Measurements from ENCODE around the gene PKDREJ.
"Not testable (repeated sequence)": the region's sequence is repeated elsewhere in the genome, so short reads cannot be mapped to it uniquely, and the experiment has no call there.

The PKDREJ gene

GRCh38 chr22:46265627-46266026, 2.5 kb upstream of the PKDREJ start:
- not testable (repeated sequence) for DNase-seq

GRCh38 chr22:46264520-46264919, 1.4 kb upstream of the PKDREJ start:
- DNase-seq: not testable (repeated sequence)

GRCh38 chr22:46262449-46263215, 511 bp downstream of the PKDREJ start:
- no peak for DNase-seq

GRCh38 chr22:46260038-46260437, 3.1 kb downstream of the PKDREJ start:
- DNase-seq: no peak

GRCh38 chr22:46259374-46259773, 3.8 kb downstream of the PKDREJ start:
- DNase-seq: no peak

- DNase-seq: no peak
Measured at GRCh38 chr22:46256358-46256958, 6.7 kb downstream of the PKDREJ start.

- no peak for DNase-seq
Measured at GRCh38 chr22:46251816-46252380, 11.2 kb downstream of the PKDREJ start.

GRCh38 chr22:46251266-46251665, 11.9 kb downstream of the PKDREJ start:
- DNase-seq: no peak

- no peak for DNase-seq
Measured at GRCh38 chr22:46250783-46251125, 12.4 kb downstream of the PKDREJ start.

GRCh38 chr22:46250035-46250782, 12.9 kb downstream of the PKDREJ start, which contains the start of gene CDPF1:
TSS of gene CDPF1 (minus strand) at chr22:46250293. CDS start at chr22:46248284, 2,009 bp downstream.
- DNase-seq: peak; percentile 94

GRCh38 chr22:46247443-46247975, 15.6 kb downstream of the PKDREJ start:
- DNase-seq: no peak

- DNase-seq: no peak
Measured at GRCh38 chr22:46246178-46246577, 17.0 kb downstream of the PKDREJ start.

- DNase-seq: no peak
Measured at GRCh38 chr22:46245511-46245910, 17.6 kb downstream of the PKDREJ start.

- no peak for DNase-seq
Measured at GRCh38 chr22:46244771-46245170, 18.4 kb downstream of the PKDREJ start.

GRCh38 chr22:46242076-46242475, 21.1 kb downstream of the PKDREJ start:
- DNase-seq: no peak

GRCh38 chr22:46241396-46242007, 21.6 kb downstream of the PKDREJ start:
- no peak for DNase-seq

GRCh38 chr22:46240907-46241306, 22.2 kb downstream of the PKDREJ start:
- no peak for DNase-seq

- DNase-seq: no peak
Measured at GRCh38 chr22:46240506-46240905, 22.6 kb downstream of the PKDREJ start.

- DNase-seq: no peak
Measured at GRCh38 chr22:46240073-46240472, 23.1 kb downstream of the PKDREJ start.

- DNase-seq: no peak
Measured at GRCh38 chr22:46239261-46240048, 23.7 kb downstream of the PKDREJ start.

- DNase-seq: no peak
Measured at GRCh38 chr22:46238541-46238940, 24.6 kb downstream of the PKDREJ start.

Measured in activated naive CD4-positive, alpha-beta T cell treated with anti-CD3 and anti-CD28 coated beads, Interleukin-2, amount 50 U/mL, for 16 hours (primary cell).